ENCODE results near the gene SLC66A3. TPM values are rescaled to one million over a fixed set of nuclear protein-coding genes. Genes with fewer than 3 reads are reported as not detected.

Gene SLC66A3
- total and polyA plus RNA-seq, 8 donors, result 20.8 to 30.4 (median 27.5) TPM

DNA sequence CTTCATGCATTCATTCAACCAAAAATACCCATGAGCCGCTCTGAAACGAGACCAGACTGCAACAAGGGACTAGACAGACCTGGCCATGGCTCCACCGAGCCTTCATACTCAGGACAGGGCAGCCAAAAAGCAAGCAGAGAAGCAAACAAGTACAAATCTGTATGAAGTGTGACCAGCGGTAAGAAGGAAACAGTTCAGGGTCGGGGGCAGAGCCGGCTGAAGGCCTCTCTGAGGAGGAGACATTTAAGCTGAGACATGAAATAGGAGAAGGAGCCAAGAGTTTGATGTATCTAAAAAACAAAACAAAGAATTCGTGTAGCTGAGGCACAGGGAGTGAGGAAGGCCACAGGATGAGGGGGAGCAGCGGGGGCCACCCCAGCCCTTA lies 21.3 kb upstream of the SLC66A3 start:
- intact Hi-C loops (cut with DNase I), result loop anchor here in 1 of 2 donors (10.0 kb wide), 1 partner anchor 281 kb away; no protein-coding TSS in a partner anchor
- H3K27ac ChIP-seq, result no peak overlapping the region
- H3K4me3 ChIP-seq, result no peak overlapping the region
- DNase-seq (no peak), ATAC-seq (no peak)
- H3K9me3 ChIP-seq, result no peaks in the 10 kb centered on the region
- no peaks in the 10 kb centered on the region for H3K36me3 ChIP-seq
- H3K27me3 ChIP-seq, result peaks cover 0 to 27% of the 10 kb centered on the region in 2 donors
- H3K4me1 ChIP-seq, result peaks cover 8 to 32% of the 10 kb centered on the region in 2 donors
- TF ChIP-seq, protein P1, sequence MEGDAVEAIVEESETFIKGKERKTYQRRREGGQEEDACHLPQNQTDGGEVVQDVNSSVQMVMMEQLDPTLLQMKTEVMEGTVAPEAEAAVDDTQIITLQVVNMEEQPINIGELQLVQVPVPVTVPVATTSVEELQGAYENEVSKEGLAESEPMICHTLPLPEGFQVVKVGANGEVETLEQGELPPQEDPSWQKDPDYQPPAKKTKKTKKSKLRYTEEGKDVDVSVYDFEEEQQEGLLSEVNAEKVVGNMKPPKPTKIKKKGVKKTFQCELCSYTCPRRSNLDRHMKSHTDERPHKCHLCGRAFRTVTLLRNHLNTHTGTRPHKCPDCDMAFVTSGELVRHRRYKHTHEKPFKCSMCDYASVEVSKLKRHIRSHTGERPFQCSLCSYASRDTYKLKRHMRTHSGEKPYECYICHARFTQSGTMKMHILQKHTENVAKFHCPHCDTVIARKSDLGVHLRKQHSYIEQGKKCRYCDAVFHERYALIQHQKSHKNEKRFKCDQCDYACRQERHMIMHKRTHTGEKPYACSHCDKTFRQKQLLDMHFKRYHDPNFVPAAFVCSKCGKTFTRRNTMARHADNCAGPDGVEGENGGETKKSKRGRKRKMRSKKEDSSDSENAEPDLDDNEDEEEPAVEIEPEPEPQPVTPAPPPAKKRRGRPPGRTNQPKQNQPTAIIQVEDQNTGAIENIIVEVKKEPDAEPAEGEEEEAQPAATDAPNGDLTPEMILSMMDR (IDR thresholded peaks at IDR 0.05), result no peak

DNA sequence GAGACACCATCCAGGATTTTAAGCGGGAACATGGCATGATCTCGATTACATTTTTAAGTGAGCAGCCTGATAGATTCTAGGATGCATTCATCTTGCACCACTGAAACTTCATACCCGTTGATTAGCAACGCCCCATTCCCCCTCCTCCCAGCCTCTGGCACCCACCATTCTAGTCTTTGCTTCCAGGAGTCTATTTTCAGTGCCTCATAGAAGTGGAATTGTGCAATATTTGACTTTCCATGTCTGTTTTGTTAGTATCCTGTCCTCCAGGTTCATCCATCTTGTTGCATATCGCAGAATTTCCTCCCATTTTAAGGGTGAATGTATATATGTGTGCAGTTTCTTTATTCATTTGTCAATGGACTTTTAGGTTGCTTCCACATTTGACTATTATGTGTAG lies 20.9 kb upstream of the SLC66A3 start:
- DNase-seq, result no peak
- TF ChIP-seq, protein P1 (IDR thresholded peaks at IDR 0.05), result no peak
- intact Hi-C loops (cut with DNase I), result loop anchor here in 1 of 2 donors (10.0 kb wide), 1 partner anchor 280 kb away; no protein-coding TSS in a partner anchor

DNA sequence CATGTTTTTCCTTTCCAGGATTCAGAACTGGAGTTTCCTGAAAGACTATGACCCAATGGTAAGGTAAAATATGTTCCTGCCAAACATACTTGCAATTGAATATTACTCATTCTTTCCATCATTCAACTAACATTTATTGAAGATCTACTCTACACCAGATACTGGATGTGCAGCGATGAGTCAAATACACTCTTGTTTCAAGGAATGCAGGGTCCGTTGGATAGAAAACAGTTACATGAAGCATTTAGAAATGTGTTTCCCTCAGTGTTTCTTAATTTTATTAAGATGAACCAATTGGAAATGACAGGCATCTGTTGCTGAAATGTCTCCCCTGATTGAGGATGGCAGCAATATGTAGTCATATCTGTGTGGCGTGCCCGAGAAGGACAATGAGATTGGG lies 14.8 kb upstream of the SLC66A3 start:
- TF ChIP-seq, protein P1 (IDR thresholded peaks at IDR 0.05), result no peak
- ATAC-seq, result no peak

More for the DNA sequence above, 20.9 kb upstream of the SLC66A3 start:
- peaks cover 8 to 30% of the 10 kb centered on the region in 2 donors for H3K4me1 ChIP-seq
- no peak for ATAC-seq
- H3K27me3 ChIP-seq, result peaks cover 0 to 27% of the 10 kb centered on the region in 2 donors
- no peaks in the 10 kb centered on the region for H3K9me3 ChIP-seq
- H3K36me3 ChIP-seq, result no peaks in the 10 kb centered on the region
- no peak overlapping the region for H3K4me3 ChIP-seq
- no peak overlapping the region for H3K27ac ChIP-seq

DNA sequence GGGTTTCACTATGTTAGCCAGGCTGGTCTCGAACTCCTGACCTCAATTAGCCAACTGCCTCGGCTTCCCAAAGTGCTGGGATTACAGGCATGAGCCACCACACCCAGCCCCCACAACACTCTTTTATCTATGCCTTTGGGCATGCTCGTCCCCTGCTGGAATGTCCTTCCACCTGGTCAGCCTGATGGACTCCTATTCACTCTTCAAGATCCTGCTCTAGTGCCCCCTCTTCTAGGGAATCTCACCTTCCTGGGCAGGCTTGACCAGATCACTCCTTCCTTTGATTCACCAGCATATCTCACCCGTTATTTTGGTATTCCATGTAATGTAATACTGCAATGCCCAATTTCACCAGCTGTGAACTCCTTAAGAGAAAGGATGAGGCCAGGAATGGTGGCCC lies 13.9 kb upstream of the SLC66A3 start:
- no peak overlapping the region for H3K4me3 ChIP-seq
- H3K9me3 ChIP-seq, result no peaks in the 10 kb centered on the region
- DNase-seq, result no peak
- H3K36me3 ChIP-seq, result no peaks in the 10 kb centered on the region
- TF ChIP-seq, protein P1 (IDR thresholded peaks at IDR 0.05), result no peak
- intact Hi-C loops (cut with DNase I), result no loop called here
- H3K27me3 ChIP-seq, result peaks cover 0 to 5% of the 10 kb centered on the region in 2 donors
- ATAC-seq, result no peak
- no peak overlapping the region for H3K27ac ChIP-seq
- H3K4me1 ChIP-seq, result no peaks in the 10 kb centered on the region

More for the DNA sequence above, 14.8 kb upstream of the SLC66A3 start:
- H3K27me3 ChIP-seq, result peaks cover 0 to 5% of the 10 kb centered on the region in 2 donors
- H3K4me3 ChIP-seq, result no peak overlapping the region
- H3K27ac ChIP-seq, result no peak overlapping the region
- intact Hi-C loops (cut with DNase I), result no loop called here
- H3K36me3 ChIP-seq, result no peaks in the 10 kb centered on the region
- no peaks in the 10 kb centered on the region for H3K4me1 ChIP-seq
- H3K9me3 ChIP-seq, result no peaks in the 10 kb centered on the region
- no peak for DNase-seq

DNA sequence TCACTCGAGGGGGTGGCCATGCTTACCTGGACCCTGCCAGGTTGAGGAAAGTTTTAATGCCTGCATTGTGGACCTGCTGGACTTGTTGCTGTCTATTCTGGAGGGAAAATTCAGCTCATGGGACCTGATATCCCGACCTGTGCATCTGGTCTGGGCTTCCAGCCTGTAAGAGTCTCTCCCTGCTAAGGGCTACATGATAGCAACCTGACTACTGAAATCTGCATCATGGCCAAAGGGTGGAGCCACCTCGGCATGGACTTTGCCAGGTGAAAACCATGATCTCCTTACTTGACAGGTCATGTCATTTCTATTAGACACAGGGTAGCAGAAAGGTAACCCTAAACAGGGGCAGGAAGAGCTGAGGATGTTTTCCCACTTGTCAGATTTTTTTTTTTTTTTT lies 12.9 kb upstream of the SLC66A3 start:
- H3K4me1 ChIP-seq, result no peaks in the 10 kb centered on the region
- no peaks in the 10 kb centered on the region for H3K9me3 ChIP-seq
- H3K27ac ChIP-seq, result no peak overlapping the region
- no peak for ATAC-seq
- TF ChIP-seq, protein P1 (IDR thresholded peaks at IDR 0.05), result no peak
- H3K4me3 ChIP-seq, result no peak overlapping the region
- H3K27me3 ChIP-seq, result peaks cover 0 to 5% of the 10 kb centered on the region in 2 donors
- no peaks in the 10 kb centered on the region for H3K36me3 ChIP-seq
- DNase-seq, result no peak
- intact Hi-C loops (cut with DNase I), result no loop called here
